GM21717 (cell line): Measurements from ENCODE around the gene STX18.
"Not testable (repeated sequence)": the region's sequence is repeated elsewhere in the genome, so short reads cannot be mapped to it uniquely, and the experiment has no call there.

Experiments
- ATAC-seq: cut with Tn5 transposase; IDR thresholded peaks from one replicate; pipeline ENCODE4 v1.9.1; 2021; ENCODE audit warnings: mild to moderate bottlenecking, moderate library complexity; ENCODE audit not compliant: unreplicated experiment

Gene STX18

GRCh38 chr4:4512282-4512681 is 29.6 kb downstream of the STX18 start:
- no peak for ATAC-seq

- ATAC-seq = not testable (repeated sequence)
Measured at GRCh38 chr4:4510641-4511040, 31.2 kb downstream of the STX18 start.

- ATAC-seq = no peak
Measured at GRCh38 chr4:4509521-4509920, 32.3 kb downstream of the STX18 start.

- no peak for ATAC-seq
Measured at GRCh38 chr4:4507923-4508322, 33.9 kb downstream of the STX18 start.

GRCh38 chr4:4507403-4507802 is 34.4 kb downstream of the STX18 start:
- no peak for ATAC-seq

- no peak for ATAC-seq
Measured at GRCh38 chr4:4506961-4507360, 34.9 kb downstream of the STX18 start.

- not testable (repeated sequence) for ATAC-seq
Measured at GRCh38 chr4:4505211-4505610, 36.6 kb downstream of the STX18 start.

- ATAC-seq = no peak
Measured at GRCh38 chr4:4504783-4505182, 37.1 kb downstream of the STX18 start.

- ATAC-seq = no peak
Measured at GRCh38 chr4:4502694-4503311, 39.0 kb downstream of the STX18 start.

- no peak for ATAC-seq
Measured at GRCh38 chr4:4501679-4502078, 40.2 kb downstream of the STX18 start.

GRCh38 chr4:4499438-4500123 is 42.3 kb downstream of the STX18 start:
- no peak for ATAC-seq

GRCh38 chr4:4496592-4497372 is 45.1 kb downstream of the STX18 start:
- ATAC-seq = no peak

- ATAC-seq = no peak
Measured at GRCh38 chr4:4494882-4495281, 47.0 kb downstream of the STX18 start.

GRCh38 chr4:4492161-4492847 is 49.5 kb downstream of the STX18 start:
- peak; percentile 82 for ATAC-seq

- no peak for ATAC-seq
Measured at GRCh38 chr4:4491396-4491893, 50.4 kb downstream of the STX18 start.

- ATAC-seq = no peak
Measured at GRCh38 chr4:4490816-4491215, 51.0 kb downstream of the STX18 start.

- ATAC-seq = no peak
Measured at GRCh38 chr4:4490041-4490440, 51.8 kb downstream of the STX18 start.

- ATAC-seq = peak; percentile 70
Measured at GRCh38 chr4:4488405-4489404, 53.1 kb downstream of the STX18 start.

- ATAC-seq = no peak
Measured at GRCh38 chr4:4486969-4487368, 54.9 kb downstream of the STX18 start.

GRCh38 chr4:4485806-4486205 is 56.0 kb downstream of the STX18 start:
- ATAC-seq = no peak
